SJSA1 (cell line): Measurements from ENCODE around the gene PSMD6. TPM values are rescaled to one million over a fixed set of nuclear protein-coding genes. Genes with fewer than 3 reads are reported as not detected.
A peak's percentile ranks its signal among the peaks of the same experiment; 100 is the strongest.

Experiments used
- DNase-seq, 2 experiments: peaks; one replicate each; pipeline ENCODE4 v3.0.0-alpha.2; 2015 to 2020; ENCODE audit warnings: low spot score in 2 of 2, low read depth in 1 of 2
- H3K27ac ChIP-seq: fragments of 250-450 bp; sonication (Bioruptor Pico); 2 replicates; pipeline ENCODE4 v1.5.1; 2020; ENCODE audit warnings: mild to moderate bottlenecking, moderate library complexity
- H3K27me3 ChIP-seq: fragments of 250-450 bp; sonication (Bioruptor Pico); replicated peaks from 2 replicates; pipeline ENCODE4 v1.5.1; 2020; ENCODE audit warnings: mild to moderate bottlenecking, moderate library complexity
- H3K36me3 ChIP-seq: fragments of 250-450 bp; sonication (Bioruptor Pico); 2 replicates; pipeline ENCODE4 v1.5.1; 2020; ENCODE audit warnings: mild to moderate bottlenecking
- H3K4me1 ChIP-seq: fragments of 250-450 bp; sonication (Bioruptor Pico); replicated peaks from 2 replicates; pipeline ENCODE4 v1.6.1; 2021; ENCODE audit warnings: mild to moderate bottlenecking
- H3K4me3 ChIP-seq: fragments of 250-450 bp; sonication (Bioruptor Pico); 2 replicates; pipeline ENCODE4 v1.5.1; 2020; ENCODE audit warnings: mild to moderate bottlenecking
- H3K9me3 ChIP-seq: fragments of 250-450 bp; sonication (Bioruptor Pico); replicated peaks from 2 replicates; pipeline ENCODE4 v1.5.1; 2020; ENCODE audit warnings: mild to moderate bottlenecking
- total RNA-seq: library from RNA; depleted of rRNA; stranded (reverse); fragments of >200 nt; shearing (Covaris generic); gene quantifications from 2 replicates; pipeline ENCODE4 v1.2.3, GENCODE V29; 2014

PSMD6 gene
- total RNA-seq, 1 experiment from 2014 or later, result 135 TPM

GRCh38 chr3:64054488-64054887 is 31.2 kb upstream of the PSMD6 start:
- H3K4me1 ChIP-seq, result peaks cover 27% of the 10 kb centered on the region

GRCh38 chr3:64053581-64053980 is 30.3 kb upstream of the PSMD6 start:
- Histone ChIP-seq H3K36me3 (no peaks in the 10 kb centered on the region), H3K27ac (no peak overlapping the region), H3K4me1 (peaks cover 36% of the 10 kb centered on the region), H3K4me3 (no peak overlapping the region), H3K27me3 (no peaks in the 10 kb centered on the region), H3K9me3 (no peaks in the 10 kb centered on the region)
- no peak for DNase-seq

More at GRCh38 chr3:64054488-64054887, 31.2 kb upstream of the PSMD6 start:
- no peak overlapping the region for H3K4me3 ChIP-seq
- H3K36me3 ChIP-seq, result no peaks in the 10 kb centered on the region
- H3K27me3 ChIP-seq, result no peaks in the 10 kb centered on the region
- no peaks in the 10 kb centered on the region for H3K9me3 ChIP-seq
- no peak for DNase-seq
- no peak overlapping the region for H3K27ac ChIP-seq

GRCh38 chr3:64053117-64053516 is 29.8 kb upstream of the PSMD6 start:
- Histone ChIP-seq H3K27me3 (no peaks in the 10 kb centered on the region), H3K9me3 (no peaks in the 10 kb centered on the region), H3K27ac (no peak overlapping the region), H3K4me1 (peaks cover 40% of the 10 kb centered on the region), H3K4me3 (no peak overlapping the region), H3K36me3 (no peaks in the 10 kb centered on the region)
- no peak for DNase-seq

- no peaks in the 10 kb centered on the region for H3K36me3 ChIP-seq
Observed at GRCh38 chr3:64049832-64050231, 26.5 kb upstream of the PSMD6 start.

GRCh38 chr3:64049136-64049535 is 25.8 kb upstream of the PSMD6 start:
- H3K27ac ChIP-seq, result peak overlapping the region; percentile 90
- peak; percentile 64 to 73 for DNase-seq
- no peaks in the 10 kb centered on the region for H3K27me3 ChIP-seq
- no peaks in the 10 kb centered on the region for H3K36me3 ChIP-seq
- no peak overlapping the region for H3K4me3 ChIP-seq
- no peaks in the 10 kb centered on the region for H3K9me3 ChIP-seq
- H3K4me1 ChIP-seq, result peaks cover 44% of the 10 kb centered on the region

More at GRCh38 chr3:64049832-64050231, 26.5 kb upstream of the PSMD6 start:
- no peak for DNase-seq
- Histone ChIP-seq H3K9me3 (no peaks in the 10 kb centered on the region), H3K27ac (peak overlapping the region; percentile 47), H3K4me3 (no peak overlapping the region), H3K4me1 (peaks cover 44% of the 10 kb centered on the region), H3K27me3 (no peaks in the 10 kb centered on the region)

GRCh38 chr3:64048631-64049061 is 25.4 kb upstream of the PSMD6 start:
- Histone ChIP-seq H3K27ac (peak overlapping the region; percentile 90), H3K36me3 (no peaks in the 10 kb centered on the region), H3K4me3 (no peak overlapping the region), H3K27me3 (no peaks in the 10 kb centered on the region), H3K9me3 (no peaks in the 10 kb centered on the region), H3K4me1 (peaks cover 40% of the 10 kb centered on the region)
- DNase-seq, result no peak

- Histone ChIP-seq H3K27ac (peak overlapping the region; percentile 90), H3K4me3 (no peak overlapping the region), H3K4me1 (peaks cover 48% of the 10 kb centered on the region), H3K36me3 (no peaks in the 10 kb centered on the region), H3K9me3 (no peaks in the 10 kb centered on the region), H3K27me3 (no peaks in the 10 kb centered on the region)
- DNase-seq, result peak in 1 of 2 experiments; percentile 44
Observed at GRCh38 chr3:64047787-64048186, 24.5 kb upstream of the PSMD6 start.

GRCh38 chr3:64046996-64047594 is 23.8 kb upstream of the PSMD6 start:
- Histone ChIP-seq H3K36me3 (no peaks in the 10 kb centered on the region), H3K4me1 (peaks cover 50% of the 10 kb centered on the region), H3K9me3 (no peaks in the 10 kb centered on the region), H3K27ac (peak overlapping the region; percentile 90), H3K27me3 (no peaks in the 10 kb centered on the region), H3K4me3 (no peak overlapping the region)
- DNase-seq, result no peak

GRCh38 chr3:64046592-64046991 is 23.3 kb upstream of the PSMD6 start:
- peak overlapping the region; percentile 90; the same call in 1 of the 2 replicates for H3K27ac ChIP-seq
- H3K27me3 ChIP-seq, result no peaks in the 10 kb centered on the region
- no peaks in the 10 kb centered on the region for H3K9me3 ChIP-seq
- DNase-seq, result no peak
- H3K36me3 ChIP-seq, result no peaks in the 10 kb centered on the region
- H3K4me1 ChIP-seq, result peaks cover 50% of the 10 kb centered on the region
- H3K4me3 ChIP-seq, result no peak overlapping the region

- Histone ChIP-seq H3K4me1 (peaks cover 44% of the 10 kb centered on the region), H3K36me3 (no peaks in the 10 kb centered on the region), H3K27ac (no peak overlapping the region), H3K4me3 (no peak overlapping the region), H3K9me3 (no peaks in the 10 kb centered on the region), H3K27me3 (no peaks in the 10 kb centered on the region)
- DNase-seq, result no peak
Observed at GRCh38 chr3:64042952-64043351, 19.7 kb upstream of the PSMD6 start.

- no peak overlapping the region for H3K4me3 ChIP-seq
- peaks cover 27% of the 10 kb centered on the region for H3K4me1 ChIP-seq
- no peaks in the 10 kb centered on the region for H3K27me3 ChIP-seq
- no peaks in the 10 kb centered on the region for H3K36me3 ChIP-seq
- H3K27ac ChIP-seq, result peak overlapping the region; percentile 13
- DNase-seq, result peak; percentile 69 to 81
- H3K9me3 ChIP-seq, result no peaks in the 10 kb centered on the region
Observed at GRCh38 chr3:64039981-64040733, 16.9 kb upstream of the PSMD6 start.

- Histone ChIP-seq H3K4me1 (peaks cover 27% of the 10 kb centered on the region), H3K27me3 (no peaks in the 10 kb centered on the region), H3K4me3 (no peak overlapping the region), H3K9me3 (peaks cover 3% of the 10 kb centered on the region; the same call in 1 of the 2 replicates), H3K27ac (peak overlapping the region; percentile 13), H3K36me3 (no peaks in the 10 kb centered on the region)
- DNase-seq, result no peak
Observed at GRCh38 chr3:64039332-64039731, 16.0 kb upstream of the PSMD6 start.

GRCh38 chr3:64038253-64038767 is 15.0 kb upstream of the PSMD6 start:
- peaks cover 23% of the 10 kb centered on the region for H3K4me1 ChIP-seq
- DNase-seq, result no peak
- H3K27me3 ChIP-seq, result no peaks in the 10 kb centered on the region
- H3K27ac ChIP-seq, result no peak overlapping the region
- no peaks in the 10 kb centered on the region for H3K36me3 ChIP-seq
- no peak overlapping the region for H3K4me3 ChIP-seq
- peaks cover 6% of the 10 kb centered on the region; the same call in 1 of the 2 replicates for H3K9me3 ChIP-seq

- no peak for DNase-seq
- H3K36me3 ChIP-seq, result no peaks in the 10 kb centered on the region
- peaks cover 6% of the 10 kb centered on the region; the same call in 1 of the 2 replicates for H3K9me3 ChIP-seq
- H3K27ac ChIP-seq, result no peak overlapping the region
- no peak overlapping the region for H3K4me3 ChIP-seq
- peaks cover 19% of the 10 kb centered on the region for H3K4me1 ChIP-seq
- no peaks in the 10 kb centered on the region for H3K27me3 ChIP-seq
Observed at GRCh38 chr3:64037084-64037483, 13.8 kb upstream of the PSMD6 start.
